Measurements from ENCODE around the gene CYP27B1.

The CYP27B1 gene

DNA sequence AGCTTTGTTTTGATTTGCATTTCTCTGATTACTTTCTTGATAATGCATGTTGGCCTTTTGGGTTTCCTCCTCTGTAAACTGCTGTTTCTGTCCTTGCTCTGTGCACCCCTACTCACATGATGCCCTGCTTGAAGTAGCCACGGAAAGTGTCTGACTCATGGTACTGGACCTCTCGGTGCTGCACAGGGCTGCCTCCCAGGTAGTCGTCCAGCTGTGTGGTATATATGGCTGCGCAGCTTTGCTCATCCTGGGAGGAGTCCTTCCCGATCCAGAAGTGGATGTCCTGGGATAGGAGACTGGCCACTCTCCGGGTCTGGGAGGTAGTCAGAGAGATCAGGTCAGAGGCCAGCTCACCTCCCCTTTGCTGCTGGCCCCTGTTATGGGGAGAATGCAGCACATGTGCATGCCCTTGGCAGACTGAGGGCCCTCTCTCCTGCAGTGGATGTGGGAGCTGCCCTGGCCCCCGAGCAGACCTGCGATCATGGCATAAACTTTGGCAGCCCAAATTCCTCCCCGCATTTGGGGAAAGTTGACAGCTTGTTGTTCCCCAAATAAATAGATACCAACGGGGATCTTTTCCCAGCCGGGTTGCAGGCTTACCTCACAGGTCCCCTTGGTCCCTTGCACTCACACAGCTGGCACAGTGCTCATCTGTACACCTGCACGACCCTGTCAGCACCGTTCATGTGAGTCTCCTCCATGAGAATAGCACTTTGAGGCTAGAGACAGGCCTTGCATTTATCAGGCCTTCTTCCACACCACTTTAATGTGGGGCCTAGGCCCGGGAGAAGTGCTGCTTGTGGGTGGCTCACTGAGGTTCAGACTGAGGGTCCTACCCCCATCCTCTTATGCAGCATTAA is 46.5 kb upstream of the CYP27B1 start:
- TF ChIP-seq, protein P1, sequence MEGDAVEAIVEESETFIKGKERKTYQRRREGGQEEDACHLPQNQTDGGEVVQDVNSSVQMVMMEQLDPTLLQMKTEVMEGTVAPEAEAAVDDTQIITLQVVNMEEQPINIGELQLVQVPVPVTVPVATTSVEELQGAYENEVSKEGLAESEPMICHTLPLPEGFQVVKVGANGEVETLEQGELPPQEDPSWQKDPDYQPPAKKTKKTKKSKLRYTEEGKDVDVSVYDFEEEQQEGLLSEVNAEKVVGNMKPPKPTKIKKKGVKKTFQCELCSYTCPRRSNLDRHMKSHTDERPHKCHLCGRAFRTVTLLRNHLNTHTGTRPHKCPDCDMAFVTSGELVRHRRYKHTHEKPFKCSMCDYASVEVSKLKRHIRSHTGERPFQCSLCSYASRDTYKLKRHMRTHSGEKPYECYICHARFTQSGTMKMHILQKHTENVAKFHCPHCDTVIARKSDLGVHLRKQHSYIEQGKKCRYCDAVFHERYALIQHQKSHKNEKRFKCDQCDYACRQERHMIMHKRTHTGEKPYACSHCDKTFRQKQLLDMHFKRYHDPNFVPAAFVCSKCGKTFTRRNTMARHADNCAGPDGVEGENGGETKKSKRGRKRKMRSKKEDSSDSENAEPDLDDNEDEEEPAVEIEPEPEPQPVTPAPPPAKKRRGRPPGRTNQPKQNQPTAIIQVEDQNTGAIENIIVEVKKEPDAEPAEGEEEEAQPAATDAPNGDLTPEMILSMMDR (IDR thresholded peaks at IDR 0.05; ENCODE audit: low read depth, low read length, missing control alignments), result no peak
- in situ Hi-C loops (cut with HindIII; ENCODE audit: low pct_ligation_motif_present, low sequenced_read_pairs), result no loop called here
- no peak for DNase-seq
- Histone ChIP-seq H3K36me3 (replicated peaks) (no peaks in the 10 kb centered on the region), H3K4me3 (ENCODE audit: low read depth, low read length) (no peak overlapping the region), H3K27me3 (replicated peaks) (no peaks in the 10 kb centered on the region), H3K27ac (no peak overlapping the region)

DNA sequence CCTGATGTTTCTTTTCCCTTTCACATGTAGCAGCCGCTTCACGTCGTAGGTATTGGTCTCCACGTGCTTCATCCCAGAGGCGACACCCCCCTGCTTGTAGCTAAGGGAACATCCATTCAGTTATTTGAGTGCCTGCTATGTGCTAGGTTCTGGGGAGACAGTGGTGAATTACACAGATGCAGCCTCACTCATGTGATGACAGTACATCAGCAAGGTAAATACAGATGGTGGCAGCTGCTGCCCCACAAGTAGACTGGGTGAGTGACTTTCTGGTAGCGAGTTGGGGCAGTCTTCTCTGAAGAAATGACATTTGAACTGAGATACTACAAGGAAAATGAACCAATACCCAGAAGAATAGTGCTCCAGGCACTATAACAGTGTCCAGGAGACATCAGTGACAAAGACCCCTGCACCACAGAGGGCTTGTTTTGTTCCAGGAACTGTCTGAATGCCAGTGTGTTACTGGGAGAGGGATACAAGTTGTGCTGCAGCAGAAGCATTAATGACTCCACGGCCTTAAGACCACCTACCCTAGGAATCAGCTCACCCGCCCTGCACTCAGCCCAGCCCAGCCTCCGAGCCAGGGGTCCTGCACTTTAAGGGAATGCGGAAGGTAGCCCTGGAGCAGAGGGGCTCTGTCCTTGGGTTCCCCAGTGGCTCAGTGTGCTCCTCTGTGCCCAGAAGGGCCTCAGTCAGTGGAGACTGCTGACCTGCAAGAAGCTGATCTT is 44.3 kb upstream of the CYP27B1 start:
- DNase-seq, result no peak
- no peaks in the 10 kb centered on the region for H3K27me3 ChIP-seq (replicated peaks)

DNA sequence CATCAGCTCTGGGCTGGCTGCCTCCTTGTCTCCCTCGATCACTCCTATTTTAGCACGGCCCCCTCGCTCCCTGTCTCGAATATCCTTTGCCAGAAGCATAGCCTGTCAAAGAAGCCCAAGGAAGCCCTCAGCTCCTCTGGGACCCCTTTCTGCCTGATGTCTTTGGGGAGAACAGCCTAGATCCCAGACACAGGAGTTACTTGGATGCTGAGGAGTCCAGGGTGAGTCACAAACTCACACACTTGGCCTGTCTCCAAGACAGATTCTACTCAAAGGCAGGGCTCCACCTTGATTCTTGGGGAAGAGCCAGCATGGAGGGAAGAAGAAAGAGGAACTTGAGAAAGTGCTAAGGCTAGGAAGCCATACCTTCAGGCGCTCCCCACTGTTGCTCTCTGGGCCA is 43.6 kb upstream of the CYP27B1 start:
- no peak for DNase-seq
- Histone ChIP-seq H3K27ac (no peak overlapping the region), H3K36me3 (replicated peaks) (peaks cover 4% of the 10 kb centered on the region), H3K4me3 (ENCODE audit: low read depth, low read length) (no peak overlapping the region), H3K27me3 (replicated peaks) (no peaks in the 10 kb centered on the region)
- TF ChIP-seq, protein P1 (IDR thresholded peaks at IDR 0.05; ENCODE audit: low read depth, low read length, missing control alignments), result no peak
- in situ Hi-C loops (cut with HindIII; ENCODE audit: low pct_ligation_motif_present, low sequenced_read_pairs), result no loop called here

More for the DNA sequence above, 44.3 kb upstream of the CYP27B1 start:
- Histone ChIP-seq H3K4me3 (ENCODE audit: low read depth, low read length) (no peak overlapping the region), H3K36me3 (replicated peaks) (peaks cover 4% of the 10 kb centered on the region), H3K27ac (no peak overlapping the region)
- in situ Hi-C loops (cut with HindIII; ENCODE audit: low pct_ligation_motif_present, low sequenced_read_pairs), result no loop called here
- TF ChIP-seq, protein P1 (IDR thresholded peaks at IDR 0.05; ENCODE audit: low read depth, low read length, missing control alignments), result no peak

DNA sequence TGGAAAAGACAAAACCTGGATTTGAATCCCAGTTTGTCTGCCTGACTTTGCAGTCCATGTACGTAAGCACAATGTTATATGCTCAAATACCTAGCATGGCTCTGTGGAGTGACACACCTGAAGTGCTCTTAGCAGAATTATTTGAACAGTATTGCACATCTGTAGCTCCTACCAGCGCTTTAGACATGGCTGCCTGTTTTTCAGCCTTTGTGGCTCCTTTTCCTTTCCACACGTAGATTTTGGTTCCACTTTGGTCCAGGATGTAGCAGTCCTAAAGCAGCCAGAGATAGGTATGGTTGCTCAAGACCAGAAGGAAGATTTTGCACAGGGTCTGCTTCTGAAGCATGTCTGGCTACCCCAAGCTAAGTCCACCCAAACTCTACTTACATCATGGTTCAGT is 42.5 kb upstream of the CYP27B1 start:
- Histone ChIP-seq H3K4me3 (ENCODE audit: low read depth, low read length) (no peak overlapping the region), H3K36me3 (replicated peaks) (peaks cover 4% of the 10 kb centered on the region), H3K27ac (no peak overlapping the region), H3K27me3 (replicated peaks) (no peaks in the 10 kb centered on the region)
- TF ChIP-seq, protein P1 (IDR thresholded peaks at IDR 0.05; ENCODE audit: low read depth, low read length, missing control alignments), result no peak
- DNase-seq, result no peak
- in situ Hi-C loops (cut with HindIII; ENCODE audit: low pct_ligation_motif_present, low sequenced_read_pairs), result no loop called here

DNA sequence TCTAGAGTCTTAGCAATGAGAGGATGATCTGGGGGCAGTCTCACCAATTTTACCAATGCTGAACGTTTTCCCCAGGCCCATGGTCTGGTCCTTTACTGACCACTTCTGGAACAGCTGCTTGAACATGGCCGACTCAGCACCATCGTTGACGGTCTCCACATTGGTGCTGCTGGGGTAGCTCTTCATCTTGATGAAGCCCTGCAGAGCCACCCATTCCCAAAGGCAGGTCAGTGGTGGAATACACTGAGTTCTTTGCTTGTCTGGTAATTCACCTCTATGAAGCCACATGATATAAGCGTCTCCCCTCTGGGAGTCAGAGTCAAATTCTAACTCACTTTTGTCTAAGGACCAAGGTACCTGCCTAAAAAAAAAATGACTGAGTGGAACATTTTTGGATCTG is 41.5 kb upstream of the CYP27B1 start:
- TF ChIP-seq, protein P1 (IDR thresholded peaks at IDR 0.05; ENCODE audit: low read depth, low read length, missing control alignments), result no peak
- in situ Hi-C loops (cut with HindIII; ENCODE audit: low pct_ligation_motif_present, low sequenced_read_pairs), result no loop called here
- Histone ChIP-seq H3K27me3 (replicated peaks) (no peaks in the 10 kb centered on the region), H3K27ac (no peak overlapping the region), H3K36me3 (replicated peaks) (peaks cover 4% of the 10 kb centered on the region), H3K4me3 (ENCODE audit: low read depth, low read length) (no peak overlapping the region)
- no peak for DNase-seq

All from brain microvascular endothelial cell (primary cell).